DOHH2 (cell line): ENCODE data around the gene IREB2.

ENCODE experiments used
- H3F3A ChIP-seq: fragments of 200-600 bp; sonication (generic), shearing (Covaris generic); 2 replicates; pipeline ENCODE4 v1.6.0; 2016; ENCODE audit warnings: antibody characterized with exemption, mild to moderate bottlenecking; ENCODE audit not compliant: control insufficient read depth, insufficient read depth
- H3K27ac ChIP-seq: fragments of 200-600 bp; sonication (generic); 2 replicates; pipeline ENCODE4 v1.5.1; 2014; ENCODE audit warnings: low read depth, mild to moderate bottlenecking, low read length, moderate library complexity
- H3K27me3 ChIP-seq: fragments of 200-600 bp; sonication (generic); 2 replicates; pipeline ENCODE4 v1.6.1; 2014; ENCODE audit warnings: mild to moderate bottlenecking, low read length, mixed read lengths; ENCODE audit not compliant: control insufficient read depth
- H3K36me3 ChIP-seq: fragments of 200-600 bp; sonication (generic); 2 replicates; pipeline ENCODE4 v1.6.1; 2014; ENCODE audit warnings: mild to moderate bottlenecking, low read length, moderate library complexity, mixed read lengths; ENCODE audit not compliant: control insufficient read depth
- H3K4me1 ChIP-seq: fragments of 200-600 bp; sonication (generic); 2 replicates; pipeline ENCODE4 v1.6.1; 2014; ENCODE audit warnings: mild to moderate bottlenecking, low read length, mixed read lengths; ENCODE audit not compliant: control insufficient read depth
- H3K4me2 ChIP-seq: fragments of 200-600 bp; sonication (generic); 2 replicates; pipeline ENCODE4 v1.6.0; 2014; ENCODE audit warnings: mild to moderate bottlenecking, low read length, moderate library complexity
- H3K4me3 ChIP-seq: fragments of 200-600 bp; sonication (generic); 2 replicates; pipeline ENCODE4 v1.5.1; 2014; ENCODE audit warnings: mild to moderate bottlenecking, low read length, mixed read lengths
- H3K79me2 ChIP-seq: fragments of 200-600 bp; sonication (generic); 2 replicates; pipeline ENCODE4 v1.6.1; 2014; ENCODE audit warnings: mild to moderate bottlenecking, low read length, mixed read lengths; ENCODE audit not compliant: control insufficient read depth
- H3K9me2 ChIP-seq: fragments of 200-600 bp; sonication (generic); replicated peaks from 2 replicates; pipeline ENCODE4 v1.6.1; 2014; ENCODE audit warnings: mild to moderate bottlenecking, low read length, mixed read lengths; ENCODE audit not compliant: control insufficient read depth
- H3K9me3 ChIP-seq: fragments of 200-600 bp; sonication (generic); 2 replicates; pipeline ENCODE4 v1.6.1; 2014; ENCODE audit warnings: antibody characterized with exemption, low read length, mixed read lengths; ENCODE audit not compliant: control insufficient read depth, insufficient read depth
- H4K20me1 ChIP-seq: fragments of 200-600 bp; sonication (generic); 2 replicates; pipeline ENCODE4 v1.6.0; 2014; ENCODE audit warnings: low read depth, mild to moderate bottlenecking, antibody characterized with exemption, low read length, moderate library complexity; ENCODE audit not compliant: control insufficient read depth, insufficient read depth
- EZH2phosphoT487 ChIP-seq: fragments of 200-600 bp; sonication (generic); IDR thresholded peaks from 2 replicates; pipeline ENCODE4 v1.6.1; 2017; ENCODE audit warnings: borderline replicate concordance, mild to moderate bottlenecking, antibody characterized with exemption, low read length, moderate library complexity, mixed read lengths
- TF ChIP-seq, protein P1 (sequence below): fragments of 200-600 bp; sonication (generic); IDR thresholded peaks from one replicate; pipeline ENCODE4 v1.5.1; 2014; ENCODE audit warnings: antibody characterized with exemption, mild to moderate bottlenecking, low read depth, low read length; ENCODE audit not compliant: poor library complexity, severe bottlenecking

Gene IREB2

GRCh38 chr15:78422571-78423340 lies 15.3 kb upstream of the IREB2 start:
- Histone ChIP-seq H3F3A (no peaks in the 10 kb centered on the region), H3K9me3 (no peaks in the 10 kb centered on the region), H3K4me3 (no peak overlapping the region), H3K27me3 (peaks cover 27% of the 10 kb centered on the region), H3K36me3 (no peaks in the 10 kb centered on the region), H3K79me2 (no peaks in the 10 kb centered on the region), H3K9me2 (no peaks in the 10 kb centered on the region), H3K4me2 (no peak overlapping the region), H3K4me1 (peaks cover 7% of the 10 kb centered on the region), H4K20me1 (no peaks in the 10 kb centered on the region), H3K27ac (no peak overlapping the region)
- no peak for TF ChIP-seq EZH2phosphoT487
- TF ChIP-seq, protein P1, sequence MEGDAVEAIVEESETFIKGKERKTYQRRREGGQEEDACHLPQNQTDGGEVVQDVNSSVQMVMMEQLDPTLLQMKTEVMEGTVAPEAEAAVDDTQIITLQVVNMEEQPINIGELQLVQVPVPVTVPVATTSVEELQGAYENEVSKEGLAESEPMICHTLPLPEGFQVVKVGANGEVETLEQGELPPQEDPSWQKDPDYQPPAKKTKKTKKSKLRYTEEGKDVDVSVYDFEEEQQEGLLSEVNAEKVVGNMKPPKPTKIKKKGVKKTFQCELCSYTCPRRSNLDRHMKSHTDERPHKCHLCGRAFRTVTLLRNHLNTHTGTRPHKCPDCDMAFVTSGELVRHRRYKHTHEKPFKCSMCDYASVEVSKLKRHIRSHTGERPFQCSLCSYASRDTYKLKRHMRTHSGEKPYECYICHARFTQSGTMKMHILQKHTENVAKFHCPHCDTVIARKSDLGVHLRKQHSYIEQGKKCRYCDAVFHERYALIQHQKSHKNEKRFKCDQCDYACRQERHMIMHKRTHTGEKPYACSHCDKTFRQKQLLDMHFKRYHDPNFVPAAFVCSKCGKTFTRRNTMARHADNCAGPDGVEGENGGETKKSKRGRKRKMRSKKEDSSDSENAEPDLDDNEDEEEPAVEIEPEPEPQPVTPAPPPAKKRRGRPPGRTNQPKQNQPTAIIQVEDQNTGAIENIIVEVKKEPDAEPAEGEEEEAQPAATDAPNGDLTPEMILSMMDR = peak; percentile 92

DNA sequence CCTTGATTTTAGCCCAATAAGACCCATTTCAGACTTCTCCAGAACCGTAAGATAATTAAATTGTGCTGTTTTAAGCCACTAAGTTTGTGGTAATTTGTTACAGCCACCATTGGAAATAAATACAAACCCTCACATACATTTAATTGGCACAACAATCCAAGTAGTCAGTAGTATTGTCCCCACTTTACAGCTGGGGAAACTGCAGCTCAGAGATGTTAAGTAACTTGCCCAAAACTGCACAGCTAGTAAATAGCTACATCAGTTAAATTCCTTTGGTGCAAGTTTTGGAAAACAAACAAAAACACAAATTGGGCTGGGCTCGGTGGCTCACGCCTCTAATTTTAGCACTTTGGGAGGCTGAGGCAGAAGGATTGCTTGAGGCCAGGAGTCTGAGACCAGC lies 13.3 kb upstream of the IREB2 start:
- H3F3A ChIP-seq = no peaks in the 10 kb centered on the region
- peaks cover 27% of the 10 kb centered on the region for H3K27me3 ChIP-seq
- no peaks in the 10 kb centered on the region for H4K20me1 ChIP-seq
- H3K36me3 ChIP-seq = no peaks in the 10 kb centered on the region
- no peaks in the 10 kb centered on the region for H3K9me2 ChIP-seq
- no peaks in the 10 kb centered on the region for H3K79me2 ChIP-seq
- no peak overlapping the region for H3K4me2 ChIP-seq
- no peak overlapping the region for H3K27ac ChIP-seq
- TF ChIP-seq, protein P1 = no peak
- TF ChIP-seq EZH2phosphoT487 = no peak
- H3K4me1 ChIP-seq = peaks cover 7% of the 10 kb centered on the region
- H3K9me3 ChIP-seq = no peaks in the 10 kb centered on the region
- H3K4me3 ChIP-seq = no peak overlapping the region

DNA sequence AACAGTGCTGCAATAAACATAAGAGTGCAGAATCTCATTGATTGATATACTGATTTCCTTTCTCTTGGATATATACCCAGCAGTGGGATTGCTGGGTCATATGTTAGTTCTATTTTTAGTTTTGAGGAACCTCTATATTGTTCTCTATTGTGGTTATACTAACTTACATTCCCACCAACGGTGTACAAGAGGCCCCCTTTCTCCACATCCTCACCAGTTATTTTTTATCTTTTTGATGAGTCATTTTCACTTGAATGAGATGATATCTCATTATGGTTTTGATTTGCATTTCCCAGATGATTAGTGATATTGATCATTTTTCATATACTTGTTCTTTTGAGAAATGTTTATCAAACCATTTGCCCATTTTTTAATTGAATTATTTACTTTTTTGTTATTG lies 12.4 kb upstream of the IREB2 start:
- Histone ChIP-seq H4K20me1 (no peaks in the 10 kb centered on the region), H3F3A (no peaks in the 10 kb centered on the region), H3K36me3 (no peaks in the 10 kb centered on the region), H3K4me3 (no peak overlapping the region), H3K27me3 (peaks cover 22% of the 10 kb centered on the region), H3K9me2 (no peaks in the 10 kb centered on the region), H3K79me2 (no peaks in the 10 kb centered on the region), H3K4me1 (peaks cover 7% of the 10 kb centered on the region), H3K4me2 (no peak overlapping the region), H3K9me3 (no peaks in the 10 kb centered on the region), H3K27ac (no peak overlapping the region)
- TF ChIP-seq, protein P1 = no peak
- no peak for TF ChIP-seq EZH2phosphoT487
